Natural killer cell (primary cell): Measurements from ENCODE around the gene SPEN. TPM values are rescaled to one million over a fixed set of nuclear protein-coding genes. Genes with fewer than 3 reads are reported as not detected.
"Not testable (repeated sequence)": the region's sequence is repeated elsewhere in the genome, so short reads cannot be mapped to it uniquely, and the experiment has no call there.

ENCODE experiments used
- ATAC-seq, 3 donors: fragments of 150-1000 bp in 2 of 3; fragments of 200-7000 bp in 1 of 3; cut with Tn5 transposase; 1 replicate in 1 of 3; 2 replicates in 2 of 3; pipeline ENCODE4 v1.10.0; 2021; ENCODE audit warnings: mild to moderate bottlenecking in 2 of 3, moderate library complexity in 2 of 3
- DNase-seq, 2 donors: peaks; one replicate each; pipeline versions ENCODE4 v3.0.0 to v3.0.0-alpha.2; 2013 to 2021; ENCODE audit warnings: mixed read lengths in 1 of 2
- H3K27ac ChIP-seq: one replicate; pipeline ENCODE4 v1.5.1; 2013; ENCODE audit warnings: mild to moderate bottlenecking, low read length
- H3K27me3 ChIP-seq: one replicate; pipeline ENCODE4 v1.6.1; 2013; ENCODE audit warnings: low read length; ENCODE audit not compliant: control insufficient read depth, insufficient read depth
- H3K36me3 ChIP-seq: one replicate; pipeline ENCODE4 v1.6.1; 2013; ENCODE audit warnings: low read length; ENCODE audit not compliant: control insufficient read depth, insufficient read depth
- H3K4me1 ChIP-seq: one replicate; pipeline ENCODE4 v1.6.1; 2013; ENCODE audit warnings: low read length; ENCODE audit not compliant: control insufficient read depth, insufficient read depth
- H3K4me3 ChIP-seq: one replicate; pipeline ENCODE4 v1.5.1; 2013; ENCODE audit warnings: low read length
- H3K9me3 ChIP-seq: one replicate; pipeline ENCODE4 v1.6.1; 2013; ENCODE audit warnings: low read length; ENCODE audit not compliant: control insufficient read depth, insufficient read depth
- H3K27ac Mint-ChIP-seq, 2 donors: one replicate each; pipeline ENCODE4 v1.8.0; 2022; ENCODE audit warnings: mild to moderate bottlenecking in 2 of 2, mixed read lengths in 2 of 2, moderate library complexity in 1 of 2
- H3K27me3 Mint-ChIP-seq, 2 donors: one replicate each; pipeline ENCODE4 v1.8.0; 2022; ENCODE audit warnings: low read depth in 2 of 2, mixed read lengths in 2 of 2
- H3K36me3 Mint-ChIP-seq: one replicate; pipeline ENCODE4 v1.8.0; 2022; ENCODE audit warnings: mixed read lengths
- H3K4me1 Mint-ChIP-seq, 2 donors: one replicate each; pipeline ENCODE4 v1.8.0; 2022; ENCODE audit warnings: mixed read lengths in 2 of 2
- H3K4me3 Mint-ChIP-seq: one replicate; pipeline ENCODE4 v1.8.0; 2022; ENCODE audit warnings: mild to moderate bottlenecking, moderate library complexity, mixed read lengths
- H3K9me3 Mint-ChIP-seq, 2 donors: one replicate each; pipeline ENCODE4 v1.8.0; 2022; ENCODE audit warnings: mixed read lengths in 2 of 2
- CTCF ChIP-seq: fragments of 200-600 bp; IDR thresholded peaks from one replicate; pipeline ENCODE4 v1.8.0; 2022; ENCODE audit warnings: antibody characterized with exemption
- WGBS: methylation state at CpG from one replicate; pipeline ENCODE4 v1.1.7; 2013; ENCODE audit warnings: missing lambda C conversion rate; ENCODE audit not compliant: insufficient coverage; 5-methylcytosine and 5-hydroxymethylcytosine counted together
- intact Hi-C: fragments of 100-400 bp; cut with micrococcal nuclease; formaldehyde crosslinking; loops from one replicate; pipeline ENCODE4 v1.14.2; 2022
- total RNA-seq, 4 donors: library from RNA; stranded (reverse); fragments of 120-200 nt in 1 of 4; gene quantifications; one replicate each; pipeline versions ENCODE4 v1.2.3 to v1.2.4, GENCODE V29; 2013 to 2022

SPEN gene
- total RNA-seq, 3 donors from 2014 or later (not counting 1 experiment from before 2014, with no cell fraction given), result 98.1 to 114 (median 105) TPM

GRCh38 chr1:15974855-15975254 lies 127.3 kb downstream of the SPEN start:
- intact Hi-C loops, result loop anchor here (5.0 kb wide), 1 partner anchor 128 kb away; the partner anchor contains the start of gene SPEN
- DNase-seq, result peak in 1 of 2 donors; percentile 42
- 65% methylated on average over 9 of the region's 9 CpGs for WGBS

DNA sequence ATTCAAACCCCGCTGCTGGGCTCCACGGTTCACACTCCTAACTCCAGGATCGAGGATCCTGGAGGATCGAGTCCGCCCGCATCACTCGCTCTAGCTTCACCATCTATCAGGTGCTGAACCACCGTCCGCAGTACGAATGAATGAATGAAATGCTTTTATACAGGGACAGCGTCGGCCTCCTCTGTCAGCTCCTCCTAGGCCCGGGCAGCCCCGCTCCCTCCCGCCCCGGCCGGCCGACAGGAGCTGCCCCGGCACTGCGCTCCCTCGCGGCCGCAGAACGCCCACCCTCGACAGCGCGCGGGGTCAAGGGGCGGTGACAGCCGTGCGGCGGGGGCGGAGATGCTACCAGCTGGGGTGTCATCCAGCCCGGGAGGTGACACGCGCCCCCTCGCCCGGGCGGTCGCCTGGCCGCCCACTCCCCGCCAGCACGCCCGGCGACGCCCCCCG lies 127.9 kb downstream of the SPEN start:
- ATAC-seq (peak; percentile 79 to 82 (median 82)), DNase-seq (peak; percentile 71 to 75)
- Mint-ChIP-seq H3K27me3 (no peaks in the 10 kb centered on the region), H3K4me1 (peaks cover 22 to 34% of the 10 kb centered on the region in 2 donors), H3K27ac (peak overlapping the region; percentile 87 to 92), H3K36me3 (peaks cover 18% of the 10 kb centered on the region), H3K9me3 (peaks cover 2 to 4% of the 10 kb centered on the region in 2 donors), H3K4me3 (peak overlapping the region; percentile 95)
- intact Hi-C loops, result loop anchor here (5.0 kb wide), 1 partner anchor 128 kb away; the partner anchor contains the start of gene SPEN
- Histone ChIP-seq H3K27ac (peak overlapping the region; percentile 54), H3K4me1 (peaks cover 13% of the 10 kb centered on the region), H3K27me3 (no peaks in the 10 kb centered on the region), H3K9me3 (peaks cover 3% of the 10 kb centered on the region), H3K4me3 (peak overlapping the region; percentile 79), H3K36me3 (peaks cover 11% of the 10 kb centered on the region)
- under 1% methylated on average over 47 of the region's 47 CpGs for WGBS
- no peak for TF ChIP-seq CTCF

More at GRCh38 chr1:15974855-15975254, 127.3 kb downstream of the SPEN start:
- H3K9me3 ChIP-seq, result peaks cover 3% of the 10 kb centered on the region
- H3K4me3 ChIP-seq, result peak overlapping the region; percentile 79
- Mint-ChIP-seq H3K27ac (peak overlapping the region; percentile 87 to 92), H3K36me3 (peaks cover 18% of the 10 kb centered on the region), H3K4me3 (peak overlapping the region; percentile 83), H3K4me1 (peaks cover 22 to 34% of the 10 kb centered on the region in 2 donors), H3K27me3 (no peaks in the 10 kb centered on the region), H3K9me3 (peaks cover 2 to 4% of the 10 kb centered on the region in 2 donors)
- peaks cover 13% of the 10 kb centered on the region for H3K4me1 ChIP-seq
- H3K27me3 ChIP-seq, result no peaks in the 10 kb centered on the region
- no peak for ATAC-seq
- peaks cover 11% of the 10 kb centered on the region for H3K36me3 ChIP-seq
- no peak for TF ChIP-seq CTCF
- peak overlapping the region; percentile 54 for H3K27ac ChIP-seq

- Mint-ChIP-seq H3K36me3 (peaks cover 18% of the 10 kb centered on the region), H3K27ac (peak within 1 kb of the TSS; percentile 87 to 92), H3K9me3 (peaks cover 2 to 4% of the 10 kb centered on the region in 2 donors), H3K4me1 (peaks cover 22 to 34% of the 10 kb centered on the region in 2 donors), H3K27me3 (no peaks in the 10 kb centered on the region), H3K4me3 (peak within 1 kb of the TSS; percentile 95)
- Histone ChIP-seq H3K36me3 (peaks cover 9% of the 10 kb centered on the region), H3K27me3 (no peaks in the 10 kb centered on the region), H3K4me1 (peaks cover 13% of the 10 kb centered on the region), H3K4me3 (peak within 1 kb of the TSS; percentile 79), H3K27ac (peak within 1 kb of the TSS; percentile 73), H3K9me3 (peaks cover 3% of the 10 kb centered on the region)
- peak; percentile 95 to 99 for DNase-seq
- TF ChIP-seq CTCF, result no peak
- ATAC-seq, result peak; percentile 88 to 93 (median 88)
- intact Hi-C loops, result loop anchor here (1.0 to 5.0 kb wide), 2 partner anchors 27 to 129 kb away; partner anchors contain the start of gene SPEN
- 7% methylated on average over 46 of the region's 47 CpGs for WGBS
These were observed 128.5 kb downstream of the SPEN start, which contains the start of gene ZBTB17 for GRCh38 chr1:15975805-15976680. Gene ZBTB17, minus strand, starts transcription at chr1:15976101. Its CDS starts 27,606 bp downstream, at chr1:15948495.

- intact Hi-C loops, result loop anchor here (5.0 kb wide), 1 partner anchor 131 kb away; the partner anchor contains the start of gene SPEN
- H3K4me1 Mint-ChIP-seq, result peaks cover 16 to 28% of the 10 kb centered on the region in 2 donors
- H3K4me3 Mint-ChIP-seq, result peak overlapping the region; percentile 42
- not testable (repeated sequence) for H3K27me3 ChIP-seq, ATAC-seq, H3K27me3 Mint-ChIP-seq, H3K27ac ChIP-seq, H3K36me3 ChIP-seq, H3K27ac Mint-ChIP-seq, H3K9me3 ChIP-seq, H3K4me3 ChIP-seq, H3K36me3 Mint-ChIP-seq, H3K9me3 Mint-ChIP-seq, DNase-seq
- WGBS, result no CpG with 5 or more reads among the region's 4 CpGs
- H3K4me1 ChIP-seq, result peaks cover 13% of the 10 kb centered on the region
These were observed 130.4 kb downstream of the SPEN start for GRCh38 chr1:15977947-15978346.
